ENCODE data around the gene FAM222B. TPM values are rescaled to one million over a fixed set of nuclear protein-coding genes. Genes with fewer than 3 reads are reported as not detected.

The FAM222B gene
- total RNA-seq, 1 donor from 2014 or later, result 37.9 TPM

DNA sequence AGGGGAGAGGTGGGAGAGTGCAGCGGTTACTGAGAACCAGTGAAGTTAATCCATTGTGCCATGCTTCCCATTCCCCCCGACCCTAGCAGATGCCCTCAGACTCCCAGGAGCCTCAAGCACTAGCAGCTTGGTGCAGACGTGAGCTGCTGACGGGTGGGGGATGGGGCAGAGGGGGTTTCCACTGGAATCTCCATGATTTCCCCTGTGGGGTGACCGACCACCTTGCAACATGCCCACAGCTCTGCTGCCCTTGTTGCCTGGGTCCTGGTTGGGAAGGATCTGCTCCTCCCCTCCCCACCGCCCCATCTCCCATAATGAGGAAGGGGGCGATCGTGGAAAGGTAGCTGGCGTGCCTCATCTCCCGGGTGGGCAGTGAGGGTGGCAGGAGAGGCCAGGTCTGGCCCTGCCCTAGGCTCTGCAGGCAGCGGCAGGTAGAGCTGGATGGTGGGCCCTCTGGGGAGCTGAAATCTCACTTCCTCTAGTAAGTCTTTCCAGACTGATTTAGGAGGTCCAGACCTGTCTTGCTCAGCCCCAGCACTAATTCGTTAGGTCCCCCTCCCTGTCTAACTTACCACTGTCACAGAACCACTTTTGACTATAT is 45.4 kb upstream of the FAM222B start:
- Mint-ChIP-seq H3K9me3 (no peaks in the 10 kb centered on the region), H3K27me3 (ENCODE audit: low read depth) (no peaks in the 10 kb centered on the region), H3K27ac (no peak overlapping the region), H3K4me1 (no peaks in the 10 kb centered on the region), H3K4me3 (no peak overlapping the region), H3K36me3 (peaks cover 4% of the 10 kb centered on the region)
- DNase-seq (ENCODE audit: low spot score in 2 of 2, unreplicated experiment in 2 of 2), result no peak
- TF ChIP-seq, protein P1, sequence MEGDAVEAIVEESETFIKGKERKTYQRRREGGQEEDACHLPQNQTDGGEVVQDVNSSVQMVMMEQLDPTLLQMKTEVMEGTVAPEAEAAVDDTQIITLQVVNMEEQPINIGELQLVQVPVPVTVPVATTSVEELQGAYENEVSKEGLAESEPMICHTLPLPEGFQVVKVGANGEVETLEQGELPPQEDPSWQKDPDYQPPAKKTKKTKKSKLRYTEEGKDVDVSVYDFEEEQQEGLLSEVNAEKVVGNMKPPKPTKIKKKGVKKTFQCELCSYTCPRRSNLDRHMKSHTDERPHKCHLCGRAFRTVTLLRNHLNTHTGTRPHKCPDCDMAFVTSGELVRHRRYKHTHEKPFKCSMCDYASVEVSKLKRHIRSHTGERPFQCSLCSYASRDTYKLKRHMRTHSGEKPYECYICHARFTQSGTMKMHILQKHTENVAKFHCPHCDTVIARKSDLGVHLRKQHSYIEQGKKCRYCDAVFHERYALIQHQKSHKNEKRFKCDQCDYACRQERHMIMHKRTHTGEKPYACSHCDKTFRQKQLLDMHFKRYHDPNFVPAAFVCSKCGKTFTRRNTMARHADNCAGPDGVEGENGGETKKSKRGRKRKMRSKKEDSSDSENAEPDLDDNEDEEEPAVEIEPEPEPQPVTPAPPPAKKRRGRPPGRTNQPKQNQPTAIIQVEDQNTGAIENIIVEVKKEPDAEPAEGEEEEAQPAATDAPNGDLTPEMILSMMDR (IDR thresholded peaks at IDR 0.05; ENCODE audit: unreplicated experiment), result no peak

DNA sequence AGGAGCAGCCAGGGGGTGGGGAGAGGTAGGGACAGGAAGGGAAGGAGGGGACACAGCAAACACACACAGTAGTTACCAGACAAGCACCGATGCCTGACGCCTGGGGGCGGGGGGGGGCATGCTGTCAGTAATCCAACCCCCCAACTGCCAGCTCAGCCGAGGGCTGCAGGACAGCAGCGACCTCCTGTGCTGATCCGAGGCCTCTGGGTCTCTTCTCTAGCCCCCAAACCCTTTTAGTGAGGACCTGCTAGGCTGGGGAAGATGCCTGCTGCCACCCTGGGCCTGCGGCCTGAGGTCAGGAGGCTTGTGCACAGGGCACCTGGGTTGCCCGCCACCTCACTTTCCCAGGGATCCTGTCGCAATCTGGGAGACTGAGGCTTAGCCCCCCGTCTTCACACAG is 43.4 kb upstream of the FAM222B start:
- no peaks in the 10 kb centered on the region for H3K27me3 Mint-ChIP-seq (ENCODE audit: low read depth)
- no peak overlapping the region for H3K4me3 Mint-ChIP-seq
- DNase-seq (ENCODE audit: low spot score in 2 of 2, unreplicated experiment in 2 of 2), result no peak

DNA sequence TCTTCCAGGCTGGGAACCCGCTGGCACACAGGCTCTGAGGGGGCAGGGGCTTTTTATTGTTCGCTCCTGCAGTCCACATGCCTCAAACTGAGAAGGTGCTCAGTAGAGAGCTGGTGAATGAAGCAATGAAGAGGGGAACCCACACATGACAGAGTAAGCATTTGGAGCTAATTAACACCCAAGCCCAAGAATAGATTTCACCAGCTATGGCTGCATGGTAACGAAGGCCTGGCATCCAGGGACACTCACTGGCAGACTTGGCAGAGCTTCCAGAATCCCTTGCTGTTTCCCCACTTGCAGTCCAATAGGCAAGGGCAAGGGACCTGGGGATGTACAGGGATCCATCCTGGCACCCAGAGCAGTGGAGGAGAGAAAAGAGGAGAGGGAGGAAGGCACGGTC is 42.8 kb upstream of the FAM222B start:
- no peak overlapping the region for H3K4me3 Mint-ChIP-seq
- no peak overlapping the region for H3K27ac Mint-ChIP-seq
- TF ChIP-seq, protein P1 (IDR thresholded peaks at IDR 0.05; ENCODE audit: unreplicated experiment), result no peak
- no peak for DNase-seq (ENCODE audit: low spot score in 2 of 2, unreplicated experiment in 2 of 2)
- no peaks in the 10 kb centered on the region for H3K9me3 Mint-ChIP-seq
- H3K36me3 Mint-ChIP-seq, result peaks cover 11% of the 10 kb centered on the region
- no peaks in the 10 kb centered on the region for H3K4me1 Mint-ChIP-seq
- H3K27me3 Mint-ChIP-seq (ENCODE audit: low read depth), result no peaks in the 10 kb centered on the region

More for the DNA sequence above, 43.4 kb upstream of the FAM222B start:
- no peak overlapping the region for H3K27ac Mint-ChIP-seq
- TF ChIP-seq, protein P1 (IDR thresholded peaks at IDR 0.05; ENCODE audit: unreplicated experiment), result no peak
- no peaks in the 10 kb centered on the region for H3K4me1 Mint-ChIP-seq
- no peaks in the 10 kb centered on the region for H3K9me3 Mint-ChIP-seq
- peaks cover 9% of the 10 kb centered on the region for H3K36me3 Mint-ChIP-seq

DNA sequence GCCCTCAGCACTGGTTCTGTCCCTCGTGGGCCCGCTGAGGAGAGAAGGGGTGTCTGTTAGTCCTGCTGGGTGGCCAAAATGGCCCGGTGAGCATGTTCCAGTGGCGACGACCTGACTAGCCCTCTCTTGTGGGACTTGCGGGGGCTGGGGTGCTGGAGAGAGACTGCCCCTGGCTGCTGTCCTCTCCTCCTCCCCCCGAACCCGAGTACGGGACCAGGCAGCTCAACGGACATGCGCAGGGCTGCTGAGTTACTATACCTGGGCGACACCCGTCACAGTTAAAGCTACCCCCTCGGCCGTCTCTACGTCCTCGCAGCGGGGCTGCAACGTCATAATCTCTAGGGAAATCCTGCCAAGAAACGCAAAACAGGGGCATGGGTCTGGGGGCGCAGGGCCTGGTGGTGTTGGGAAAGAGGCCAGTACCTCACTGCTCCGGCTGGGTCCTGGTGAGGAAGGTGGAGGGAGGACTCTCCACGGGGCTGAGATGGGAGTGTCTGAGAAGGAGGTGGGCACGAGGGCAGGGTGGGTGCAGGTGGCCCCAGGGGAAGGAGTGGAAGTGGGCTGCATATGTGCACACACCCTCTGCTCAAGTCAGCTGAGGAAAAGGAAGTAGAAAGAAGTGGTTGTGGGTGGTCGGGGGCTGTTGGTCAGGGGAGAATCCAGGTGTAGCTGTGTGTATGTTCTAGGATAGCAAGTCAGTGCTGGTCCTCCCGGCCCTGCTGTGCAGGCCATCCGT is 41.5 kb upstream of the FAM222B start:
- Mint-ChIP-seq H3K36me3 (peaks cover 18% of the 10 kb centered on the region), H3K27ac (no peak overlapping the region), H3K9me3 (no peaks in the 10 kb centered on the region), H3K4me3 (no peak overlapping the region), H3K27me3 (ENCODE audit: low read depth) (no peaks in the 10 kb centered on the region), H3K4me1 (no peaks in the 10 kb centered on the region)
- no peak for DNase-seq (ENCODE audit: low spot score in 2 of 2, unreplicated experiment in 2 of 2)
- TF ChIP-seq, protein P1 (IDR thresholded peaks at IDR 0.05; ENCODE audit: unreplicated experiment), result no peak

DNA sequence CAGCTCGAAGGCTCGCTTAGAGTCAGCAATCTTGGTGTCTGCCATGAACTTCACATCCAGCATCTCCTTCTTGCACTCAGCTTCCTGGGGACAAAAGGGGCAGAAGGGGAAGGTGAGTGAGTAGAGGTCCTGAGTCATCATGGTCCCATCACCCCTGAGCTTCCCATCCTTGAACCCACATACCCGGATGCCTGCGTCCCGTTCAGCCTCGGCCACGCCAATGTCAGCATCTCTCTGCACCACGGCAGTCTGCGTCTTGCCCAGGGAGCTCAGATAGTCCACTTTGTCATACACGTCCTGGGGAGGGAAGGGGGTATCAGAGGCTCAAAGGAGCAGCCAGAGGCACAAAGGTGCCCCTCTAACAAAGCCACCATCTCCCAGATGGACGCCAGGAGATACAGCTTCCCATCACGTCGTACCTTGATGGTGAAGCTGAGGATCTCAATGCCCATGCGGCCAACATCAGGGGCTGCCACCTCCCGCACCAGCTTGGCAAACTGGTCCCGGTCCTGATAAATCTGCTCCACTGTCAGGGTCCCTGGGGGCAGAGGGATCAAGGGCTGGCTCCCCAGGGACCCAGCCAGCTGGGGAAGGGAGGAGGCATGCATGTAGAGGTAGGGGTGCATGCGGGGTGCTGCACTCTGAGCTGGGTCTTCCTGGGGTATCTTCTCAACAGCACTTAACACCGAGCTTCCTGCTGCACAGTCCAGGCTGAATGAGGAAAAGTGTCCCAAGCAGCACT is 39.7 kb upstream of the FAM222B start:
- no peaks in the 10 kb centered on the region for H3K27me3 Mint-ChIP-seq (ENCODE audit: low read depth)
- no peaks in the 10 kb centered on the region for H3K9me3 Mint-ChIP-seq
- H3K4me1 Mint-ChIP-seq, result no peaks in the 10 kb centered on the region
- DNase-seq (ENCODE audit: low spot score in 2 of 2, unreplicated experiment in 2 of 2), result no peak
- H3K4me3 Mint-ChIP-seq, result no peak overlapping the region
- no peak overlapping the region for H3K27ac Mint-ChIP-seq
- TF ChIP-seq, protein P1 (IDR thresholded peaks at IDR 0.05; ENCODE audit: unreplicated experiment), result no peak
- peaks cover 28% of the 10 kb centered on the region for H3K36me3 Mint-ChIP-seq

All from mesothelial cell of epicardium (in vitro differentiated cells).